ENCODE data around the gene TESMIN.

- TF ChIP-seq POLR2A (IDR thresholded peaks at IDR 0.05; ENCODE audit: low read depth, low read length) (no peak), SPI1 (IDR thresholded peaks at IDR 0.05; ENCODE audit: low read depth, low read length) (no peak), POLR2AphosphoS5 (IDR thresholded peaks at IDR 0.05; ENCODE audit: low read depth, low read length) (no peak)
Measured at GRCh38 chr11:68774194-68774585, 22.9 kb upstream of the TESMIN start.
